Raji (cell line): ENCODE data around the gene AFP.

Experiments
- POLR2A ChIP-seq: IDR thresholded peaks from 2 replicates; pipeline ENCODE4 v1.6.1; 2011; ENCODE audit warnings: low read depth, low read length, control low read depth; ENCODE audit not compliant: insufficient read depth

The AFP gene

DNA sequence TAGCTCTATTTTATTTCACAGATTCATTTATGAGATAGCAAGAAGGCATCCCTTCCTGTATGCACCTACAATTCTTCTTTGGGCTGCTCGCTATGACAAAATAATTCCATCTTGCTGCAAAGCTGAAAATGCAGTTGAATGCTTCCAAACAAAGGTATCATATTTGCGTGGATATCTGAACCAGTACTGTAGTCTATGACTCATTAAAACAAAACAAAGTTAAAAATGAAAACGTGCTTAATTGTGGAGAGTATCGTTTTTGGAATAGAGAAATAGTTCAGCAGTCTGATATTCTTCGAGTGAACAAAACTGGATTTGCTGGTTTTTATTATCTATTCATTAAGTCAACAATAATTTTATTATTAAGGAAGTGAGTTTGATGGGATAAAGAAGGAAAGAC, 6.3 kb downstream of the AFP start:
- TF ChIP-seq POLR2A, result no peak

DNA sequence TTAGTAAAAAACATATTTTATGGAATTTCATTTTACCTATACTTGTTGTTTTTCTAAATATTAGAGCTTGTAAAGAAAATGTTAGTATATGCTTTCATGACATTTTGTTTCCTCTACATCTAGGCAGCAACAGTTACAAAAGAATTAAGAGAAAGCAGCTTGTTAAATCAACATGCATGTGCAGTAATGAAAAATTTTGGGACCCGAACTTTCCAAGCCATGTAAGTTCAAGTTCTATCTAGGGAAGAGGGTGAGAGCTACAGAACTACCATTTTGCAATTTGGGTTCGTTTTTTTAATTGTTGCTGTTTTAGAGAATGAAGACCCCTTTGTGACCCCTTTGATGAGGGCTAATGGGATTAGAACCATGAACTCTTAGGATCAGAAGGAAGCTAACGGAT, 7.2 kb downstream of the AFP start:
- no peak for TF ChIP-seq POLR2A

- no peak for TF ChIP-seq POLR2A
Observed at GRCh38 chr4:73445383-73446335, 9.6 kb downstream of the AFP start.

- TF ChIP-seq POLR2A, result no peak
Observed at GRCh38 chr4:73446336-73446938, 10.4 kb downstream of the AFP start.

DNA sequence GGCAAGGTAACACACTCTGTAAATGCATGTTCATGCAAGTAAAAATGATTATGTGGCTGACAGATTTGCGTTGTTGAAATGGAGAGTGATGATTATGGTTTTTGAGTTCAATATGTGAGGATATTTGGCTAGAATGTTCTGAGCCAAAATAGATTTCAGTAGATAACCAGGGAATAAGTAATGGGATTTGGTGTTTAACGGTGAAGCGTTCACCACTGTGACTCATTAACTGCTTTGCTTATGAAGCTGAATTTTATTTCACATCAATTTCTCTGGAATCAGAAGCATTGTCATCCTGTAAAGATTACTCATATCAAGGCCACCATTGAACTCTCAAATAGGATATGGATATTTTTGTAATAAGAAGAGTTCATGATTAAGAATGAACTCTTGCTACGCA, 11.7 kb downstream of the AFP start:
- TF ChIP-seq POLR2A, result no peak

DNA sequence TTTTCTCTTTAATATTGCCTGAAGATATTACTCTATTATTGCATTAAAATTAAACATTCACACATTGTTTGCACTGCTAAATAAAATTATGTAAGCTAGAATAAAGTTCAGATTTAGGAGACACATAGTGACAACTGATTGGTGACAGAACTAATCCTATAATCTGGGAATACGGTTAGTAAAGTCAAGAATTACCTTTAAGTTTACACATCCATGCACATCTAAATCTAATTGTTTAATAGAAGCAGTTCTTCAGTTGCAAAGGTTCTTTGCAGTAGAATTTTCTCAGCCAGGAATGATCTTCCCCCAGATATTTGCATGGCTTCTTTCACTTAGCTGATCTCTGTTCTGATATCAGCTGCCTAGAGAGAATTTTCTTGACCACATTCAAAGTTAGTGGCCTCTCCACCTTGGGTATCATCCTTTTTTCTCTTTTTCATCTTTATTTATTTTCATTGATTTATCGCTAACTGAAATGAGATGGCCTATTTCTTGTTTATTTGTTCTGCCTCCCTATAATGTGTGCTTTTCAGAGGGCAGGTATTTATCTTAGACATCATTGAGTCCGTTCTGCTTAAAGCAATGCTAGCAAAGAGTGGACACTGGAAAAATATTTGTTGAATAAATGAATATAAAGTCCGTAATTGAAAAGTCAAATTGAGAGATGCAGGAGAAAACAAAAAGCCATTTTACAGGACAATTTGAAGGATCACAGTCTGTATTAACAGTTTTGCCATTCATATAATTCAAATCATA, 12.6 kb downstream of the AFP start:
- no peak for TF ChIP-seq POLR2A

- TF ChIP-seq POLR2A, result no peak
Observed at GRCh38 chr4:73450398-73451004, 14.5 kb downstream of the AFP start.

DNA sequence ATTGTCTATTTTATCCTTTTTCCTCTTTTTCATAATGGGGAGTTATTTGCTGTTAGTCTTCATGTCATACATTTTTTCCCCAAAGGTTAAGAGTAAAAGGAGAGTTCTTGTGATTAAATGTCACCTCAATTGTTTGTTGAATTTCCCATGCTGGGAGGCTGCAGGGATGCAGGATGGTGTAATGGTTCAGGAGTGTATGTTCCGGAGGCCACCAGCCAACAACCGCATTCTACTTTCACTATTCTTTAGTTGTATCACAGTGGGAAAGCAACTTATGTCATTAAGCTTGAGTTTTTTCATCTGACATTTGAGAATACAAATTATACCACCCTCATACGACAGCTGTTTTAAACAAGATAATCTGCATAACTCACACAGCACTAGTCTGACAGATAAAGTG, 15.4 kb downstream of the AFP start:
- TF ChIP-seq POLR2A, result no peak

DNA sequence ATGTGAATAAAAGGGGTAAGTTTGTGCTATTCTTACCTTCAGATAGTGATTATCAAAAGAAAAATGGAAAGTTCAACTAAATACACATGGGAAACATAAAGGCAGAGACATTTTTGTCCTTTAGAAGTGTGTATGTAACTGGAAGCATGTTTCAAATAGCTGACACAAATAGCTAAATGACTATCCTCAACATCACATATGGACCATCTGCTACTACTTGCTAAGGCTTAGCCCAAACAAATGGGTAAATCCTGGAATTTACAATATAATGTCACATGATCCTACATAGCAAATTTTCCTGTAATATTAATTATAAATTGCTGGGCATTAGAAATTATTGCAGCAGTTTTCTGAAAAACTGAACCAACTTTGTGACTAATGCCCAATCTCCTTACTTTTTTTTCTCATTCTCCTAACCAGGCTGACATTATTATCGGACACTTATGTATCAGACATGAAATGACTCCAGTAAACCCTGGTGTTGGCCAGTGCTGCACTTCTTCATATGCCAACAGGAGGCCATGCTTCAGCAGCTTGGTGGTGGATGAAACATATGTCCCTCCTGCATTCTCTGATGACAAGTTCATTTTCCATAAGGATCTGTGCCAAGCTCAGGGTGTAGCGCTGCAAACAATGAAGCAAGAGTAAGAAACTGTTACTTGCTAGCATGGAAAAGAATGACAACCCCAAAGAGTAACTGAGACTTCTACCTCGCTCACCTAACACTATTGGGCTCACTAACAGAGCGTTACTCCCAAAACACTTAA, 16.1 kb downstream of the AFP start:
- no peak for TF ChIP-seq POLR2A

DNA sequence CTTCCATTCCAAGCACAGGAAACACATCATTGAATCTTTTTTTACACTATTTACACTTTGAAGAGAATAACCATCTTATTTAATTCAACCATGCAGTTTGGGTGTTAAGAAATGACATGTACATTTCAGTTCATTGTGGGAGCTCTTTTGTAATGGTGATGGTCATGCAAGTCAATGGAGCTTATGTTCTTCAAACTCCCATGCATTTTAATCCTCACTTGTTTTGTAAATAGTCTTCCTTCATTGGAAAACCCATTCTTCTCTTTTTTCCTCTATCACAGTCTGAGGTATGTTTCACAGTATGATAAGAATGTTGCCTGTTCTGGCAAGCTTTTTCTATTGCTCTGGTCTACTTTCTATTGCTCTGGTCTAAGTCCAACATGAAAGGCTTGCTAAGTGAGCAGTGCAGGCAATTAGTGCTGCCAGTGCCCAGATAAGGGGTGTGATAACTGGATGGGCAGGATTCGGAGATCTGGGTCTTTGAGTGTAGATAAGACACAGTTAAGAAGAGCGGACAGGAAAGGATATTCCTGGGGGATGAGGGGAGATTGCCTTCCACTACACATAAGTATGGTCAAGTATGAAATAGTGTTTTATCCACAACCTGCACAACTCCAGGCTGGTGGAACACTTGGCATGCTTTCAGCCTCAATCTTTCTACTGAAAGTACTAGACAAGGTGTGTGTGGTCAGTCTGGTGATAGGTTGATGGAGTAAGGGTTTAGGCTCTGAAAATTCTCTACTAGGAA, 17.1 kb downstream of the AFP start:
- no peak for TF ChIP-seq POLR2A

DNA sequence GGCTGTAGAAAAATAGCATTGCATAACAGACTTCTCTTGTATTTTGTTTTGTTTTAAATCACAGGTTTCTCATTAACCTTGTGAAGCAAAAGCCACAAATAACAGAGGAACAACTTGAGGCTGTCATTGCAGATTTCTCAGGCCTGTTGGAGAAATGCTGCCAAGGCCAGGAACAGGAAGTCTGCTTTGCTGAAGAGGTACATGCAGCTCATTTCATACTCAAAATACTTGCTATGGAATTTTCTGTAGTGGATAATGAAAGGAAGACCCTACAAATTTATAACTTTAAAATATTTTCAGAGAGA, 17.6 kb downstream of the AFP start:
- no peak for TF ChIP-seq POLR2A

DNA sequence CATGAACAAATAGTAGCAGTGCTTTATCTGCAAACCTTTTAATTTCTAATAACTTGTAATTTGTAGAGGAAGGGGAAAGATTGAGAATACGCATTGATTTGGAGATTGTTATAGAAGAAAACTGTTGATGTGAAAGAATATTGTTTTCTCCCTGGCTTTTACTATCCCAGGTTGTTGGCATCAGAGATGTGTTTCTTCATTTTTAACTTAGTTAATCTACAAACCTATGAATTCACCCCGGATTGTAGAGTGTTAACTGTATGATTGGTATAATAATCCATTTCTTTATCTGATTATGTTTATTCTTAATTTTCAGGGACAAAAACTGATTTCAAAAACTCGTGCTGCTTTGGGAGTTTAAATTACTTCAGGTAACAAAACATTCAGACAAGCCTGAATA, 18.9 kb downstream of the AFP start:
- no peak for TF ChIP-seq POLR2A

GRCh38 chr4:73456177-73457022, 20.4 kb downstream of the AFP start:
- TF ChIP-seq POLR2A, result no peak

DNA sequence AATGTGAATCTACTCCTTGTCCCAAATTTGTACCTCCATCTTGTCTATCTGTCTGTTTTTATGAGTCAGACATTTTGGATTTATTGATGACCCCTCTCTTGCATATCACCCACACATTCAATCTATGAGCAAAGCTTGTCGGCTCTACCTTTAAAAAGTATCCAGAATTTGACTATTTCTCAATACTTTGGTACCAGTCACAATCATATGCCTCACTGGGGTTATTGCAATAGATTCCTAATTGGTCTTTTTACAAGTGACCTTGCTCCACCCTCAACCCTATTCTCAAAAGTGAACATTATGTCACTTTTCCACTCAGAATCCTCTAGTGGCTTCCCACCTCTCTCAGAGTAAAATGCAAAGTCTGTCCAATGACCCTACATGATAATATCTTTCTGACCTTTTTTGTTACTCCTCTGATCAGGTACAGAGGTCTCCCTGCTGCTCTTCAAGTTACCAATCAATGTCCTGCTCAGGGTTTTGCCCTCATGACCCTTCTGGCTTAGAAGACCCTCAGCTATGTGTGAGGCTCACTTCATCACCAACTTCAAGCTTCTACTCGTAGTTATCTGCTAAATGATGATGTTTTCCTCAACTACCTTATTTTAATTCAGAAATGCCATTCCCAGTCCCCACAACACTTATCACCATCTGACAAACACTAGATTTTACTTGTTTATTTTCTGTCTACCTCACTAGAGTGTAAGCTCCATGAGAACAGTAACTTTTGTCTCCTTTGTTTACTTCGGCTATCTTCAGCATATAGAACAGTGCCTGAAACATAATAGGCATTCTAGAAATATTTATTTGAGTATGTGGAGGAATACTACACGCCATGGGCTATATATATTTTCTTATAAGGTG, 22.4 kb downstream of the AFP start:
- no peak for TF ChIP-seq POLR2A
